Subcutaneous adipose tissue (tissue), 4 donors: ENCODE measurements around the gene GGTLC2. TPM values are rescaled to one million over a fixed set of nuclear protein-coding genes. Genes with fewer than 3 reads are reported as not detected.

ENCODE experiments used
- total RNA-seq, 4 donors: library from RNA; depleted of rRNA; stranded (reverse); fragments of >200 nt; gene quantifications; one replicate each; pipeline ENCODE4 v1.1.0, GENCODE V29; 2016
- TF ChIP-seq, protein P1 (sequence below): fragments of 450-650 bp; IDR thresholded peaks from one replicate; pipeline ENCODE4 v1.5.1; 2016; ENCODE audit warnings: low read depth, mild to moderate bottlenecking, control low read depth, antibody characterized with exemption, moderate library complexity

Gene GGTLC2
- total RNA-seq, 4 donors from 2014 or later, result not detected

DNA sequence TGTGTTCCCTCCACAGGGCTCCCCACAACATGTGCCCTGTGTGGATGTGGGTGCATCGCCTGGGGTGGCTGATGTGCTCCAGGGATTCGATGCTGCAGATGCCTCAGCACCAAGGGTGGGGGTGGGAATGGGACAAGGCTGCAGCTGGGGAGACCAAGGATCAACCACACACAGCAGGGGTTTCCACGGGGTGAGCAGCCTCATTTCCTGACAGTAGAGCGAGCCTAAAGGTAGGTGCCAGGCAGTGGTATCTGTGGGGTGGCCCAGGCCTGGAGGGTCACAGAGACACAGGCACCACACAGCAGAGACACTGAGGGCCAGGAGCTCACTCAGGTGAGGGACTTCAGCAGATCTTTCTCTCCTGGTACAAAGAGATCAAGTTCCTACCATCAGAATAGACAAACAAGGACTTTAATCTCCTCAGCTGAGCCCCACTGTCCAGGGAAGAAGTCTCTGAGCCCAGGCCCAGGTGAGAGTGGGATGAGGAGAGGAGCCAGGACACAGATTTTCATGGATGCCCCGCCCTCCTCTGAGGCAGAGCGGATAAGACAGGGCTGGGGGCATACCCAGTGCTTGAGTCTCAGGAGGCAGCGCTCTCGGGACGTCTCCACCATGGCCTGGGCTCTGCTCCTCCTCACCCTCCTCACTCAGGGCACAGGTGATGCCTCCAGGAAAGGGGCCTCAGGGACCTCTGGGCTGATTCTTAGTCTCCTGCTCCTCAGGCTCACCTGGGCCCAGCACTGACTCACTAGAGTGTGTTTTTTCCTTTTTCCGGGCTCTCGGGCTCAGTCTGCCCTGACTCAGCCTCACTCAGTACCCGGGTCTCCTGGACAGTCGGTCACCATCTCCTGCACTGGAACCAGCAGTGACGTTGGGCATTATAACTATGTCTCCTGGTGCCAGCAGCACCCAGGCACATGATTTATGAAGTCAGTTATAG, 19.7 kb downstream of the GGTLC2 start:
- TF ChIP-seq, protein P1, sequence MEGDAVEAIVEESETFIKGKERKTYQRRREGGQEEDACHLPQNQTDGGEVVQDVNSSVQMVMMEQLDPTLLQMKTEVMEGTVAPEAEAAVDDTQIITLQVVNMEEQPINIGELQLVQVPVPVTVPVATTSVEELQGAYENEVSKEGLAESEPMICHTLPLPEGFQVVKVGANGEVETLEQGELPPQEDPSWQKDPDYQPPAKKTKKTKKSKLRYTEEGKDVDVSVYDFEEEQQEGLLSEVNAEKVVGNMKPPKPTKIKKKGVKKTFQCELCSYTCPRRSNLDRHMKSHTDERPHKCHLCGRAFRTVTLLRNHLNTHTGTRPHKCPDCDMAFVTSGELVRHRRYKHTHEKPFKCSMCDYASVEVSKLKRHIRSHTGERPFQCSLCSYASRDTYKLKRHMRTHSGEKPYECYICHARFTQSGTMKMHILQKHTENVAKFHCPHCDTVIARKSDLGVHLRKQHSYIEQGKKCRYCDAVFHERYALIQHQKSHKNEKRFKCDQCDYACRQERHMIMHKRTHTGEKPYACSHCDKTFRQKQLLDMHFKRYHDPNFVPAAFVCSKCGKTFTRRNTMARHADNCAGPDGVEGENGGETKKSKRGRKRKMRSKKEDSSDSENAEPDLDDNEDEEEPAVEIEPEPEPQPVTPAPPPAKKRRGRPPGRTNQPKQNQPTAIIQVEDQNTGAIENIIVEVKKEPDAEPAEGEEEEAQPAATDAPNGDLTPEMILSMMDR, result no peak

DNA sequence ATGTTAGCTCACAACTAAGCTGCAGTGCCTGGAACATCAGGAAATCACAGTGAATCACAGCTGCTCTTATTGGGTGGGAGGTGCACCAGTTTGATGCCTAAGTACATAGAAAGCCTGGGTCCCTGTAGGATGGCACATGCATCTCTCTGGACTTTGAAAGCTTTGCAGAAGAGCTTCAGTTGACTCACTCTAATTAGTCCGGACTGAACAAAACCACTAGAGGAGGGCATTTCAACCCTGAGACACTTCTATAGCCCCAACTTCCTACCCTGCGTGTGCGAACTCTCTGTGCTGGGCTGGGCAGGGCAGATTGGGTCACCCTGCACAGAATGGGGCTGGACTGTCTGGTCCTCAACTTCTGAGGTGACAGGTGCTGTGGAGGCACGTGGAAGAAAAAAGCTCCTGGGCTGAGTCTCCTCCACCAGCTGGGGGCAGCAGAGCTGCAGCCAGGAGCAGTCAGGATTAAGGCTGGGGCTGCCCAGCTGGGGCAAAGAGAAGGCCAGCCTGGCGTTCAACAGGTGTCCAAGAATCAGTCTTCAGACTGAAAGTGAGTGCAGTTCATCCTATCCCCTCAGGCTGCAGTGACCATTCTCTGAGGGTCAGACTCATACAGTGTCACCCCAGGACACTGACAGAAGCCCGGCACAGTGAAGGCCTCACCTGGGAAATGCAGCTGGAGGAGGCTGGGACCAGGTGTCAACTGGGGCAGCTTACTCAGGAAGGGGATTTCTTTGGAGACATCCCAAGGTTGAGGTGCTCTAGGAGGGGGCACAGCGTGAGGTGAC, 22.1 kb downstream of the GGTLC2 start:
- TF ChIP-seq, protein P1, result no peak

DNA sequence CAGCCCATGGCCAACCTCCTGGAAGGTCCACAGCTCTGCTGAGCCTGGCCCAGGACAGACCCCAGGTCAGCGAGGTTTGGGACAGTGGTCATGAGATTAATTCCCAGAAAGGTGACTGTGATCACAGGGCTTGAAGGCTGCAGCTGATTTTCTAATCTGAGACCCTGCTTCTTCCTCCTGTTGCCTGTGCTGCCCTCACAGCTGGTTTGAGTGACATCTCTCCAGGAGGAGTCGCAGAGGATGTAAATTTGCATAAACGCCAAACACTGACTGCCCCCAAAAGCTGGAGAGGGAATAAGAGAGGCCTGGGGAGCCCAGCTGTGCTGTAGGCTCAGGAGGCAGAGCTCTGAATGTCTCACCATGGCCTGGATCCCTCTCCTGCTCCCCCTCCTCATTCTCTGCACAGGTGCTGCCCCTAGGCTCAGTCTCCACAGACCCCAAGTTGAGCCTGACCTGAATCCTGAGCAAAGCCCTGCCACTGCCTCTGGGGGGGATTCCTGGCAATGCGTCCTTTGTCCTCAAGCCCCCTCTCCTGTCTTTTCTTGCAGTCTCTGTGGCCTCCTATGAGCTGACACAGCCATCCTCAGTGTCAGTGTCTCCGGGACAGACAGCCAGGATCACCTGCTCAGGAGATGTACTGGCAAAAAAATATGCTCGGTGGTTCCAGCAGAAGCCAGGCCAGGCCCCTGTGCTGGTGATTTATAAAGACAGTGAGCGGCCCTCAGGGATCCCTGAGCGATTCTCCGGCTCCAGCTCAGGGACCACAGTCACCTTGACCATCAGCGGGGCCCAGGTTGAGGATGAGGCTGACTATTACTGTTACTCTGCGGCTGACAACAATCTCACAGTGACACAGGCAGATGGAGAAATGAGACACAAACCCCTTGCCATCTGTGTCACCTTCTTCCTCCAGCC, 23.8 kb downstream of the GGTLC2 start:
- TF ChIP-seq, protein P1, result no peak

DNA sequence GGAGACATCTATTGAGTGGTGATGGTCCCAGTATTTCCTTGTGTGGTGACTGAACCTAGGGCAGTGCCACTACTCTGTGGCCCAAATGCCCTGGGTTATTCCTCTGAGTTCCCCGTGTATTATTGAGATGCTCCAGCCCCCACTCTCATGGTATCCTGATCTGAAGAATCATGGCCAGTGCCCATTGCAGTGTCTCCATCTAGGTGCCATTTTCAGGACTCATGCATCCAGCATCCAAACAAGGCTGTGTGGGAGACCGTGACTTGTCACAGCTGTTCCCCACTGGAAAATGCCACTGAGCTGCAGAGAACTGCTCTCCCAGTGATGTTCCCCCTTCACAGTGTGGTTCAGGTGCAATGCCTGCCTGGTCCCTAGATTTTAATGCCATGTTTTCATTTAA, 24.7 kb downstream of the GGTLC2 start:
- TF ChIP-seq, protein P1, result no peak

DNA sequence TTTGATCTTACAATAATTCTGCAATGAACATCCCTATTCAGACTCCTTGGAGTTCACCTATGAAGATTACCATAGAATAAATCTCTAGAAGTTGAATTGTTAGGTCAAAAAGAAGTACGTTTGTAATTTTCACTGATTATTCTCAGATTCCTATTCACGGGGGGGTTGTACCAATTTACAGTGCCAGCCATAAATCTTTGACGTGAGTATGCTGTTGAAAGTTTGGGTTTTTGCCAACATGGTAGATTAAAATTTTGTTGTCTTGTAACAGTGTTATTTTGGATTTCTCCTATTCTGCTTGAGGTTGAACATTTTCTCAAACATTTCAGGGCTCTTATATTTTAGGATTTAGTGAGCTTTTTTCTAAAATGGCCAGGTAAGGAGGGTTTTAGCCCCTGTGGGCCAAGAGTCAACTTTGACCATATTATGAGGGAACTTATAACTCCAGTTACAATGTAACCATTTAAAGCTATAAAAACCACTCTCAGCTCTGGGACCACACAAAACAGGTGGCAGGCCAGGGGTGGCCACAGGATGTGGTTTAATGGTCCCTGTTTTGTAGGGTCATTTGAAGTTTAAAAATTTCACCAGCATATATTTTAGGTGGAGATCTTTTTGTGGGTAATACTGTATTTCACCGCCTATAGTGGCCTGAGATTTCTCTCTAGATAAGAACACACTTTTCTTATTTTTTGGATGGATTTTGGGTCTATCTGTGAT, 25.8 kb downstream of the GGTLC2 start:
- TF ChIP-seq, protein P1, result no peak

DNA sequence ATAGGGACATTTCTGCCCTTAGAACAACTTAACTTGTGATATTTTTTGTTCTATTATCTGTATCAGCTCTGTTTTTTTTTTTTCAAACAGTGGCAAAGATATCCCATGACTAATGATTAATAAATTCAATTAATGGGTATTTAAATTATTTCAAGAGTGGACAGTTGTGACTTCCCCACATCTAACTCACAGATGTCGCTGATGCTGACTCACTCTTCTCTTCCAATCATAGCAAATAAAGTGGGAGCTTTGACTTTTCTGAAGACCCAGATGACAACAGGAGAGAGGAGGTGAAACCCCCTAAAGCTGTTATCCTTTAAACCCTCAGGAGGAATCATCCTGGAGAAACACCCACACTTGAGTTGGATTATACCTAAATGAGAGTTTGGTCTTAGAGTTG, 27.1 kb downstream of the GGTLC2 start:
- TF ChIP-seq, protein P1, result no peak
